Activated CD8-positive, alpha-beta memory T cell treated with anti-CD3 and anti-CD28 coated beads for 36 hours (primary cell): ENCODE results near the gene CCND3. TPM values are rescaled to one million over a fixed set of nuclear protein-coding genes. Genes with fewer than 3 reads are reported as not detected.

ENCODE experiments used
- CTCF ChIA-PET: fragments of 350-600 bp; sonication (Branson Sonifier 250); formaldehyde crosslinking; loops from one replicate; lab custom pipeline; 2021; ENCODE audit warnings: antibody characterized with exemption; lab: Charles Lee
- POLR2A ChIA-PET: fragments of 350-600 bp; sonication (Branson Sonifier 250); formaldehyde crosslinking; loops from one replicate; lab custom pipeline; 2021; ENCODE audit warnings: antibody characterized with exemption; lab: Charles Lee
- total RNA-seq, 2 experiments: library from RNA; stranded (reverse); gene quantifications; one replicate each; pipeline ENCODE4 v1.2.3, GENCODE V29; 2021

Gene CCND3
- total RNA-seq, 2 experiments from 2014 or later: 356 to 367 TPM

GRCh38 chr6:41958022-41958856 is 16.6 kb upstream of the CCND3 start:
- ChIA-PET POLR2A (interaction anchor here (0.5 to 0.6 kb wide), 4 partner anchors 13 to 1563 kb away, joined by 5 to 6 read pairs (median 6); no protein-coding TSS in a partner anchor), CTCF (interaction anchor here (1.7 kb wide), 1 partner anchor 15 kb away, joined by 6 read pairs; no protein-coding TSS in a partner anchor)

- POLR2A ChIA-PET: interaction anchor here (0.6 kb wide), 3 partner anchors 12 to 1564 kb away, joined by 3 to 6 read pairs (median 5); no protein-coding TSS in a partner anchor
- CTCF ChIA-PET: interaction anchor here (1.7 kb wide), 1 partner anchor 14 kb away, joined by 6 read pairs; no protein-coding TSS in a partner anchor
Measured at GRCh38 chr6:41957117-41957516, 15.5 kb upstream of the CCND3 start.

- CTCF ChIA-PET: interaction anchor here (1.0 kb wide), 1 partner anchor 8 kb away, joined by 3 read pairs; no protein-coding TSS in a partner anchor
- POLR2A ChIA-PET: no interaction called here
Measured at GRCh38 chr6:41955412-41955811, 13.8 kb upstream of the CCND3 start.

GRCh38 chr6:41954668-41955067 is 13.1 kb upstream of the CCND3 start:
- POLR2A ChIA-PET: no interaction called here

GRCh38 chr6:41947581-41948220 is 6.1 kb upstream of the CCND3 start:
- ChIA-PET CTCF (no interaction called here), POLR2A (no interaction called here)

More at GRCh38 chr6:41954668-41955067, 13.1 kb upstream of the CCND3 start:
- CTCF ChIA-PET: interaction anchor here (1.0 kb wide), 1 partner anchor 9 kb away, joined by 3 read pairs; no protein-coding TSS in a partner anchor

- ChIA-PET CTCF (interaction anchor here (1.0 to 17.2 kb wide), 4 partner anchors 10 to 102 kb away, joined by 3 to 221 read pairs (median 4); partner anchors contain the start of gene TAF8), POLR2A (interaction anchor here (0.6 kb wide), 1 partner anchor 26 kb away, joined by 3 read pairs; no protein-coding TSS in a partner anchor)
Measured at GRCh38 chr6:41943456-41943855, 1.8 kb upstream of the CCND3 start.

GRCh38 chr6:41942882-41943281 is 1.3 kb upstream of the CCND3 start:
- POLR2A ChIA-PET: interaction anchor here (0.6 to 1.2 kb wide), 5 partner anchors 9 to 97 kb away, joined by 3 to 6 read pairs (median 4); partner anchors contain the start of genes BYSL and MED20
- CTCF ChIA-PET: interaction anchor here (0.6 to 17.2 kb wide), 8 partner anchors 11 to 653 kb away, joined by 3 to 221 read pairs (median 3); partner anchors contain the start of genes BYSL, MED20 and TAF8

- ChIA-PET CTCF (interaction anchor here (0.6 to 17.2 kb wide), 12 partner anchors 8 to 653 kb away, joined by 3 to 221 read pairs (median 3); partner anchors contain the start of genes BYSL, MED20, TAF8 and TOMM6), POLR2A (interaction anchor here (0.6 to 1.5 kb wide), 10 partner anchors 10 to 120 kb away, joined by 3 to 6 read pairs (median 4); partner anchors contain the start of genes BYSL and MED20)
Measured at GRCh38 chr6:41942067-41942851, 651 bp upstream of the CCND3 start.

- CTCF ChIA-PET: interaction anchor here (0.9 to 17.2 kb wide), 6 partner anchors 19 to 156 kb away, joined by 3 to 221 read pairs (median 3); partner anchors contain the start of genes BYSL, MED20, TAF8 and TOMM6
- POLR2A ChIA-PET: interaction anchor here (1.1 to 1.8 kb wide), 6 partner anchors 20 to 108 kb away, joined by 3 to 7 read pairs (median 4); partner anchors contain the start of genes BYSL and MED20
Measured at GRCh38 chr6:41940759-41941279, 789 bp downstream of the CCND3 start.

- ChIA-PET CTCF (interaction anchor here (0.8 to 17.2 kb wide), 9 partner anchors 10 to 156 kb away, joined by 3 to 221 read pairs (median 4); partner anchors contain the start of genes BYSL, MED20, TAF8 and USP49), POLR2A (interaction anchor here (0.7 to 1.8 kb wide), 10 partner anchors 11 to 108 kb away, joined by 3 to 7 read pairs (median 4); partner anchors contain the start of genes BYSL and MED20)
Measured at GRCh38 chr6:41939848-41940758, 1.5 kb downstream of the CCND3 start.

GRCh38 chr6:41939176-41939847 is 2.3 kb downstream of the CCND3 start:
- ChIA-PET POLR2A (interaction anchor here (0.5 to 1.8 kb wide), 11 partner anchors 10 to 151 kb away, joined by 3 to 7 read pairs (median 4); partner anchors contain the start of genes BYSL and MED20), CTCF (interaction anchor here (0.8 to 17.2 kb wide), 9 partner anchors 9 to 152 kb away, joined by 3 to 221 read pairs (median 4); partner anchors contain the start of genes BYSL, MED20, TAF8 and TOMM6)

GRCh38 chr6:41938590-41939175 is 2.9 kb downstream of the CCND3 start:
- POLR2A ChIA-PET: interaction anchor here (0.5 to 1.6 kb wide), 8 partner anchors 10 to 150 kb away, joined by 3 to 7 read pairs (median 4); partner anchors contain the start of genes BYSL and MED20
- CTCF ChIA-PET: interaction anchor here (0.8 to 17.2 kb wide), 8 partner anchors 9 to 151 kb away, joined by 3 to 221 read pairs (median 4); partner anchors contain the start of genes BYSL, MED20, TAF8 and TOMM6

- ChIA-PET CTCF (interaction anchor here (1.3 to 17.2 kb wide), 5 partner anchors 8 to 151 kb away, joined by 4 to 221 read pairs (median 5); partner anchors contain the start of genes BYSL, MED20, TAF8 and TOMM6), POLR2A (interaction anchor here (1.3 to 1.6 kb wide), 3 partner anchors 17 to 103 kb away, joined by 3 to 7 read pairs (median 4); partner anchors contain the start of genes BYSL and MED20)
Measured at GRCh38 chr6:41937861-41938574, 3.6 kb downstream of the CCND3 start.

- CTCF ChIA-PET: interaction anchor here (1.7 to 17.2 kb wide), 5 partner anchors 13 to 108 kb away, joined by 4 to 221 read pairs (median 8); partner anchors contain the start of genes BYSL, MED20 and TAF8
- POLR2A ChIA-PET: interaction anchor here (1.3 to 2.3 kb wide), 2 partner anchors 24 to 107 kb away, joined by 3 to 8 read pairs; no protein-coding TSS in a partner anchor
Measured at GRCh38 chr6:41937472-41937860, 4.1 kb downstream of the CCND3 start.
